HG03442 (cell line): Measurements from ENCODE around the gene GSN.
A peak's percentile ranks its signal among the peaks of the same experiment; 100 is the strongest.

ENCODE experiments used
- ATAC-seq: cut with Tn5 transposase; IDR thresholded peaks from one replicate; pipeline ENCODE4 v1.9.1; 2021; ENCODE audit warnings: mild to moderate bottlenecking, moderate library complexity; ENCODE audit not compliant: unreplicated experiment

The GSN gene

GRCh38 chr9:121348221-121348620 lies 80.3 kb downstream of the GSN start:
- no peak for ATAC-seq

- ATAC-seq: no peak
Measured at GRCh38 chr9:121349009-121349408, 81.0 kb downstream of the GSN start.

GRCh38 chr9:121350036-121350435 lies 82.1 kb downstream of the GSN start:
- ATAC-seq: no peak

GRCh38 chr9:121350993-121351561 lies 83.1 kb downstream of the GSN start:
- no peak for ATAC-seq

GRCh38 chr9:121353241-121354061 lies 85.5 kb downstream of the GSN start:
- peak; percentile 99 for ATAC-seq

GRCh38 chr9:121354141-121354540 lies 86.2 kb downstream of the GSN start:
- ATAC-seq: peak; percentile 2

GRCh38 chr9:121354762-121355161 lies 86.8 kb downstream of the GSN start:
- ATAC-seq: no peak

GRCh38 chr9:121357011-121357410 lies 89.0 kb downstream of the GSN start:
- ATAC-seq: no peak

- ATAC-seq: no peak
Measured at GRCh38 chr9:121358751-121359150, 90.8 kb downstream of the GSN start.

GRCh38 chr9:121359351-121360294 lies 91.7 kb downstream of the GSN start:
- no peak for ATAC-seq

GRCh38 chr9:121360601-121361374 lies 92.8 kb downstream of the GSN start:
- no peak for ATAC-seq

- no peak for ATAC-seq
Measured at GRCh38 chr9:121362813-121363621, 95.1 kb downstream of the GSN start.

- no peak for ATAC-seq
Measured at GRCh38 chr9:121363622-121363961, 95.6 kb downstream of the GSN start.

GRCh38 chr9:121364077-121364476 lies 96.1 kb downstream of the GSN start:
- no peak for ATAC-seq

GRCh38 chr9:121364886-121365285 lies 96.9 kb downstream of the GSN start:
- no peak for ATAC-seq

GRCh38 chr9:121365564-121365963 lies 97.6 kb downstream of the GSN start:
- no peak for ATAC-seq

- ATAC-seq: no peak
Measured at GRCh38 chr9:121366611-121367192, 98.7 kb downstream of the GSN start.

- ATAC-seq: no peak
Measured at GRCh38 chr9:121367306-121368137, 99.6 kb downstream of the GSN start.

- ATAC-seq: no peak
Measured at GRCh38 chr9:121368138-121368522, 100.2 kb downstream of the GSN start.
